HG02938 (cell line): ENCODE measurements around the gene PA2G4.

ENCODE experiments used
- ATAC-seq: cut with Tn5 transposase; IDR thresholded peaks from one replicate; pipeline ENCODE4 v1.9.1; 2021; ENCODE audit warnings: mild to moderate bottlenecking, moderate library complexity; ENCODE audit not compliant: unreplicated experiment

PA2G4 gene

GRCh38 chr12:56122637-56123036 lies 18.3 kb downstream of the PA2G4 start:
- ATAC-seq: no peak

GRCh38 chr12:56124133-56124532 lies 19.8 kb downstream of the PA2G4 start:
- no peak for ATAC-seq

- no peak for ATAC-seq
These were observed 22.4 kb downstream of the PA2G4 start for GRCh38 chr12:56126732-56127239.

GRCh38 chr12:56127485-56127887 lies 23.1 kb downstream of the PA2G4 start:
- ATAC-seq: no peak

GRCh38 chr12:56127888-56128669 lies 23.7 kb downstream of the PA2G4 start, which contains the start of gene ESYT1:
ESYT1 (plus strand) TSS chr12:56128267; CDS start chr12:56128320, 53 bp downstream.
- peak; percentile 87 for ATAC-seq

- ATAC-seq: no peak
These were observed 24.4 kb downstream of the PA2G4 start for GRCh38 chr12:56128670-56129205.

GRCh38 chr12:56129206-56129941 lies 25.0 kb downstream of the PA2G4 start:
- ATAC-seq: no peak

GRCh38 chr12:56129942-56130495 lies 25.7 kb downstream of the PA2G4 start:
- ATAC-seq: no peak

GRCh38 chr12:56130876-56131275 lies 26.5 kb downstream of the PA2G4 start:
- no peak for ATAC-seq

- no peak for ATAC-seq
These were observed 30.5 kb downstream of the PA2G4 start for GRCh38 chr12:56134897-56135296.

- no peak for ATAC-seq
These were observed 33.7 kb downstream of the PA2G4 start for GRCh38 chr12:56137853-56138571.

GRCh38 chr12:56141946-56142784 lies 37.8 kb downstream of the PA2G4 start:
- no peak for ATAC-seq

GRCh38 chr12:56143217-56143616 lies 38.9 kb downstream of the PA2G4 start:
- ATAC-seq: no peak

GRCh38 chr12:56143870-56144269 lies 39.5 kb downstream of the PA2G4 start:
- no peak for ATAC-seq

- ATAC-seq: no peak
These were observed 40.9 kb downstream of the PA2G4 start for GRCh38 chr12:56145217-56145616.

- no peak for ATAC-seq
These were observed 42.4 kb downstream of the PA2G4 start for GRCh38 chr12:56146492-56147460.

GRCh38 chr12:56150563-56150962 lies 46.2 kb downstream of the PA2G4 start:
- ATAC-seq: no peak

- no peak for ATAC-seq
These were observed 47.3 kb downstream of the PA2G4 start for GRCh38 chr12:56151672-56152131.
